HepG2 (cell line): ENCODE results near the gene PACS1.

Experiments used
- ADNP ChIP-seq: sonication (generic); formaldehyde crosslinking; IDR thresholded peaks from 2 replicates; pipeline ENCODE4 v1.4.0; 2020; ENCODE audit warnings: missing genetic modification reagents
- FOXK2 ChIP-seq: fragments of 450-650 bp; IDR thresholded peaks from 2 replicates; pipeline ENCODE4 v1.6.1; 2016
- KDM1A ChIP-seq: IDR thresholded peaks from 2 replicates; pipeline ENCODE4 v1.6.1; 2016; ENCODE audit warnings: missing compliant biosample characterization
- MTF1 ChIP-seq: sonication (generic); formaldehyde crosslinking; IDR thresholded peaks from 2 replicates; pipeline ENCODE4 v1.5.0; 2020; ENCODE audit warnings: missing genetic modification reagents
- TARDBP ChIP-seq: sonication (generic); formaldehyde crosslinking; IDR thresholded peaks from 2 replicates; pipeline ENCODE4 v1.8.0; 2022; ENCODE audit warnings: mild to moderate bottlenecking, missing genetic modification reagents
- TF ChIP-seq, protein P1 (sequence below): sonication (generic); formaldehyde crosslinking; IDR thresholded peaks from 2 replicates; pipeline ENCODE4 v1.4.0; 2020; ENCODE audit warnings: missing genetic modification reagents
- TF ChIP-seq, protein P2 (sequence below): sonication (generic); formaldehyde crosslinking; IDR thresholded peaks from 2 replicates; pipeline ENCODE4 v1.4.0; 2020; ENCODE audit warnings: missing genetic modification reagents
- TF ChIP-seq, protein P3 (sequence below): sonication (generic); formaldehyde crosslinking; IDR thresholded peaks from 2 replicates; pipeline ENCODE4 v1.4.0; 2020; ENCODE audit warnings: low read depth, mild to moderate bottlenecking, missing genetic modification reagents
- TF ChIP-seq, protein P4 (sequence below): sonication (generic); formaldehyde crosslinking; IDR thresholded peaks from 2 replicates; pipeline ENCODE4 v1.5.1; 2020; ENCODE audit warnings: mild to moderate bottlenecking, missing genetic modification reagents

DNA sequence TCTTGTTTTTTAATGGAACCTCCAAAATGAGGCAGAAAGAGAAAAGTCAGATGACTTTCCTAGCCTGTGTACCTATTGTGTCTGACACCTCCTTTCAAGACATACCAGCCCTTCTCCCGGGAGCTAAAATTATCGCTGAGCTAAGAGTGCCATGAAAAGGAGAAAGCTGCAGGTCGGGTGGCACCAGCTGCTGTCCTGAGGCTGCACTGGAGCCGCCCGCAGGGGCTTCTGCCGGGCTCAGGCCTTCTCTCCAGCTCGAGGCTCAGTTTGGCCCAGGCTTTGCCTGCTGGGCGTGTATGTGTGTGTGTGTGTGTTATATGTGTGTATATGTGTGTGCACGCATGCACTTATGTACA lies 170.7 kb downstream of the PACS1 start:
- TF ChIP-seq MTF1 = no peak
- TF ChIP-seq TARDBP (CRISPR knock-in tag) = no peak
- no peak for TF ChIP-seq ADNP
- TF ChIP-seq, protein P1, sequence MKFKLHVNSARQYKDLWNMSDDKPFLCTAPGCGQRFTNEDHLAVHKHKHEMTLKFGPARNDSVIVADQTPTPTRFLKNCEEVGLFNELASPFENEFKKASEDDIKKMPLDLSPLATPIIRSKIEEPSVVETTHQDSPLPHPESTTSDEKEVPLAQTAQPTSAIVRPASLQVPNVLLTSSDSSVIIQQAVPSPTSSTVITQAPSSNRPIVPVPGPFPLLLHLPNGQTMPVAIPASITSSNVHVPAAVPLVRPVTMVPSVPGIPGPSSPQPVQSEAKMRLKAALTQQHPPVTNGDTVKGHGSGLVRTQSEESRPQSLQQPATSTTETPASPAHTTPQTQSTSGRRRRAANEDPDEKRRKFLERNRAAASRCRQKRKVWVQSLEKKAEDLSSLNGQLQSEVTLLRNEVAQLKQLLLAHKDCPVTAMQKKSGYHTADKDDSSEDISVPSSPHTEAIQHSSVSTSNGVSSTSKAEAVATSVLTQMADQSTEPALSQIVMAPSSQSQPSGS (CRISPR knock-in tag) = no peak
- TF ChIP-seq FOXK2 = no peak
- TF ChIP-seq, protein P2, sequence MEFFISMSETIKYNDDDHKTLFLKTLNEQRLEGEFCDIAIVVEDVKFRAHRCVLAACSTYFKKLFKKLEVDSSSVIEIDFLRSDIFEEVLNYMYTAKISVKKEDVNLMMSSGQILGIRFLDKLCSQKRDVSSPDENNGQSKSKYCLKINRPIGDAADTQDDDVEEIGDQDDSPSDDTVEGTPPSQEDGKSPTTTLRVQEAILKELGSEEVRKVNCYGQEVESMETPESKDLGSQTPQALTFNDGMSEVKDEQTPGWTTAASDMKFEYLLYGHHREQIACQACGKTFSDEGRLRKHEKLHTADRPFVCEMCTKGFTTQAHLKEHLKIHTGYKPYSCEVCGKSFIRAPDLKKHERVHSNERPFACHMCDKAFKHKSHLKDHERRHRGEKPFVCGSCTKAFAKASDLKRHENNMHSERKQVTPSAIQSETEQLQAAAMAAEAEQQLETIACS = no peak
- no peak for TF ChIP-seq KDM1A
- TF ChIP-seq, protein P3, sequence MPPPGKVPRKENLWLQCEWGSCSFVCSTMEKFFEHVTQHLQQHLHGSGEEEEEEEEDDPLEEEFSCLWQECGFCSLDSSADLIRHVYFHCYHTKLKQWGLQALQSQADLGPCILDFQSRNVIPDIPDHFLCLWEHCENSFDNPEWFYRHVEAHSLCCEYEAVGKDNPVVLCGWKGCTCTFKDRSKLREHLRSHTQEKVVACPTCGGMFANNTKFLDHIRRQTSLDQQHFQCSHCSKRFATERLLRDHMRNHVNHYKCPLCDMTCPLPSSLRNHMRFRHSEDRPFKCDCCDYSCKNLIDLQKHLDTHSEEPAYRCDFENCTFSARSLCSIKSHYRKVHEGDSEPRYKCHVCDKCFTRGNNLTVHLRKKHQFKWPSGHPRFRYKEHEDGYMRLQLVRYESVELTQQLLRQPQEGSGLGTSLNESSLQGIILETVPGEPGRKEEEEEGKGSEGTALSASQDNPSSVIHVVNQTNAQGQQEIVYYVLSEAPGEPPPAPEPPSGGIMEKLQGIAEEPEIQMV = no peak
- TF ChIP-seq, protein P4, sequence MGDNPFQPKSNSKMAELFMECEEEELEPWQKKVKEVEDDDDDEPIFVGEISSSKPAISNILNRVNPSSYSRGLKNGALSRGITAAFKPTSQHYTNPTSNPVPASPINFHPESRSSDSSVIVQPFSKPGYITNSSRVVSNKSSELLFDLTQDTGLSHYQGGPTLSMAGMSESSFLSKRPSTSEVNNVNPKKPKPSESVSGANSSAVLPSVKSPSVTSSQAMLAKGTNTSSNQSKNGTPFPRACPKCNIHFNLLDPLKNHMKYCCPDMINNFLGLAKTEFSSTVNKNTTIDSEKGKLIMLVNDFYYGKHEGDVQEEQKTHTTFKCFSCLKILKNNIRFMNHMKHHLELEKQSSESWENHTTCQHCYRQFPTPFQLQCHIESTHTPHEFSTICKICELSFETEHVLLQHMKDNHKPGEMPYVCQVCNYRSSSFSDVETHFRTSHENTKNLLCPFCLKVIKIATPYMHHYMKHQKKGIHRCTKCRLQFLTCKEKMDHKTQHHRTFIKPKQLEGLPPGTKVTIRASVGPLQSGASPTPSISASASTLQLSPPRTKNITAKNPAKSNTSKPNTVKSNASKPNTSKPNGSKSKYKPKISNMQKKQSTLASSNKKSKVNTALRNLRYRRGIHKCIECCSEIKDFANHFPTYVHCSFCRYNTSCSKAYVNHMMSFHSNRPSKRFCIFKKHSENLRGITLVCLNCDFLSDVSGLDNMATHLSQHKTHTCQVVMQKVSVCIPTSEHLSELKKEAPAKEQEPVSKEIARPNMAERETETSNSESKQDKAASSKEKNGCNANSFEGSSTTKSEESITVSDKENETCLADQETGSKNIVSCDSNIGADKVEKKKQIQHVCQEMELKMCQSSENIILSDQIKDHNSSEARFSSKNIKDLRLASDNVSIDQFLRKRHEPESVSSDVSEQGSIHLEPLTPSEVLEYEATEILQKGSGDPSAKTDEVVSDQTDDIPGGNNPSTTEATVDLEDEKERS = no peak
